Measurements from ENCODE around the gene PPM1N.

- TF ChIP-seq CREB5 (CRISPR knock-in tag; IDR thresholded peaks at IDR 0.05; ENCODE audit: low read depth) (no peak), ESRRG (CRISPR knock-in tag; IDR thresholded peaks at IDR 0.05) (no peak)
Measured at GRCh38 chr19:45506246-45506988, 8.2 kb downstream of the PPM1N start.

Data from SK-N-SH treated with all-trans-retinoic acid at 6 μM for 48 hours (cell line).